GM23338 (cell line): ENCODE data around the gene DPP10. TPM values are rescaled to one million over a fixed set of nuclear protein-coding genes. Genes with fewer than 3 reads are reported as not detected.

Experiments used
- ATAC-seq: fragments of 200-7000 bp; cut with Tn5 transposase; 3 replicates; pipeline ENCODE4 v1.9.1; 2020
- DNase-seq: peaks from one replicate; pipeline ENCODE4 v3.0.0-alpha.2; 2015; ENCODE audit warnings: low spot score
- H2AFZ ChIP-seq: fragments of 200-600 bp; sonication (generic); 2 replicates; pipeline ENCODE4 v1.8.0; 2016; ENCODE audit warnings: antibody characterized with exemption, mild to moderate bottlenecking, moderate library complexity
- H3F3A ChIP-seq: fragments of 200-600 bp; sonication (generic); replicated peaks from 2 replicates; pipeline ENCODE4 v1.8.0; 2017; ENCODE audit warnings: antibody characterized with exemption, mixed run types, low read depth
- H3K27ac ChIP-seq: fragments of 200-600 bp; sonication (generic); 2 replicates; pipeline ENCODE4 v1.6.1; 2016; ENCODE audit warnings: low read depth
- H3K27me3 ChIP-seq: fragments of 200-600 bp; sonication (generic); 2 replicates; pipeline ENCODE4 v1.8.0; 2016; ENCODE audit warnings: mild to moderate bottlenecking, mixed run types, moderate library complexity; ENCODE audit not compliant: insufficient read depth
- H3K36me3 ChIP-seq: fragments of 200-600 bp; sonication (generic); 2 replicates; pipeline ENCODE4 v1.8.0; 2016; ENCODE audit warnings: mild to moderate bottlenecking; ENCODE audit not compliant: insufficient read depth
- H3K4me1 ChIP-seq: fragments of 200-600 bp; sonication (generic); 2 replicates; pipeline ENCODE4 v1.8.0; 2016; ENCODE audit warnings: mild to moderate bottlenecking, moderate library complexity; ENCODE audit not compliant: insufficient read depth
- H3K4me2 ChIP-seq: fragments of 200-600 bp; sonication (generic); 2 replicates; pipeline ENCODE4 v1.7.1; 2017; ENCODE audit warnings: mixed run types
- H3K4me3 ChIP-seq: fragments of 200-600 bp; sonication (generic); 2 replicates; pipeline ENCODE4 v1.6.1; 2016; ENCODE audit warnings: mixed run types
- H3K79me2 ChIP-seq: fragments of 200-600 bp; sonication (generic); replicated peaks from 2 replicates; pipeline ENCODE4 v1.8.0; 2017; ENCODE audit warnings: mild to moderate bottlenecking; ENCODE audit not compliant: insufficient read depth
- H3K9me2 ChIP-seq: fragments of 200-600 bp; sonication (generic); 2 replicates; pipeline ENCODE4 v1.8.0; 2017; ENCODE audit not compliant: insufficient read depth
- H4K20me1 ChIP-seq: fragments of 200-600 bp; sonication (generic); replicated peaks from 2 replicates; pipeline ENCODE4 v1.8.0; 2017; ENCODE audit warnings: mild to moderate bottlenecking; ENCODE audit not compliant: insufficient read depth
- H3K27ac Mint-ChIP-seq: 2 replicates; pipeline ENCODE4 v1.8.0; 2020; ENCODE audit warnings: inconsistent platforms, mild to moderate bottlenecking, moderate library complexity, mixed read lengths
- H3K27me3 Mint-ChIP-seq: 3 replicates; pipeline ENCODE4 v1.8.0; 2022; ENCODE audit warnings: low read depth, mild to moderate bottlenecking, moderate library complexity, mixed read lengths, inconsistent platforms; ENCODE audit not compliant: insufficient read depth, poor library complexity
- H3K36me3 Mint-ChIP-seq: 3 replicates; pipeline ENCODE4 v1.8.0; 2021; ENCODE audit warnings: low read depth, mild to moderate bottlenecking, inconsistent platforms, moderate library complexity, mixed read lengths
- H3K4me1 Mint-ChIP-seq: 3 replicates; pipeline ENCODE4 v1.8.0; 2020; ENCODE audit warnings: mild to moderate bottlenecking, inconsistent platforms, mixed read lengths
- H3K4me3 Mint-ChIP-seq: 3 replicates; pipeline ENCODE4 v1.8.0; 2021; ENCODE audit warnings: moderate library complexity, mild to moderate bottlenecking, inconsistent platforms, mixed read lengths
- H3K9me3 Mint-ChIP-seq: 3 replicates; pipeline ENCODE4 v1.8.0; 2020; ENCODE audit warnings: moderate library complexity, mild to moderate bottlenecking, inconsistent platforms, mixed read lengths
- CREB1 ChIP-seq: fragments of 250-450 bp; sonication (Bioruptor Pico); IDR thresholded peaks from 2 replicates; pipeline ENCODE4 v1.5.0; 2020; ENCODE audit warnings: low read depth, mild to moderate bottlenecking, moderate library complexity
- CTCF ChIP-seq, 2 experiments: fragments of 200-600 bp in 1 of 2; sonication (generic) in 1 of 2; conservative IDR thresholded peaks; 2 replicates each; pipeline versions ENCODE4 v1.5.1 to v1.6.1; 2016 to 2017; ENCODE audit warnings: antibody characterized with exemption in 2 of 2, low read depth in 2 of 2, mild to moderate bottlenecking in 2 of 2, moderate library complexity in 1 of 2
- EZH2 ChIP-seq: fragments of 200-600 bp; sonication (generic); IDR thresholded peaks from one replicate; pipeline ENCODE4 v1.8.0; 2017; ENCODE audit warnings: antibody characterized with exemption, mild to moderate bottlenecking, low read depth; ENCODE audit not compliant: unreplicated experiment
- JUNB ChIP-seq: IDR thresholded peaks from one replicate; pipeline ENCODE4 v1.6.1; 2016; ENCODE audit warnings: antibody characterized with exemption; ENCODE audit not compliant: unreplicated experiment
- NANOG ChIP-seq: IDR thresholded peaks from 2 replicates; pipeline ENCODE4 v1.6.1; 2016; ENCODE audit warnings: antibody characterized with exemption, borderline replicate concordance
- POLR2AphosphoS5 ChIP-seq: IDR thresholded peaks from 2 replicates; pipeline ENCODE4 v1.6.1; 2016; ENCODE audit warnings: antibody characterized with exemption, low read depth
- STAT1 ChIP-seq: IDR thresholded peaks from one replicate; pipeline ENCODE4 v1.6.1; 2016; ENCODE audit warnings: antibody characterized with exemption; ENCODE audit not compliant: unreplicated experiment
- ZNF114 ChIP-seq: fragments of 250-450 bp; sonication (Bioruptor Pico); IDR thresholded peaks from 2 replicates; pipeline ENCODE4 v1.5.0; 2020; ENCODE audit warnings: mild to moderate bottlenecking, moderate library complexity
- ZNF331 ChIP-seq: fragments of 250-450 bp; sonication (Bioruptor Pico); IDR thresholded peaks from 2 replicates; pipeline ENCODE4 v1.5.0; 2020; ENCODE audit warnings: low read depth, mild to moderate bottlenecking, moderate library complexity
- ZNF462 ChIP-seq: fragments of 250-450 bp; sonication (Bioruptor Pico); IDR thresholded peaks from 2 replicates; pipeline ENCODE4 v1.5.0; 2020; ENCODE audit warnings: mild to moderate bottlenecking, moderate library complexity
- polyA plus RNA-seq: library from polyadenylated mRNA; unstranded; fragments of >200 nt; fragmentation: Nextera tagmentation; extraction: Ambion mirVana; gene quantifications from 2 replicates; pipeline ENCODE4 v1.2.1, GENCODE V29; 2016
- total RNA-seq: library from RNA; depleted of rRNA; stranded (reverse); fragments of >200 nt; shearing (Covaris generic); gene quantifications from 2 replicates; pipeline ENCODE4 v1.2.3, GENCODE V29; 2014
- TF ChIP-seq, protein P1 (sequence below): IDR thresholded peaks from one replicate; pipeline ENCODE4 v1.6.1; 2018; ENCODE audit warnings: antibody characterized with exemption; ENCODE audit not compliant: unreplicated experiment

Gene DPP10
- total and polyA plus RNA-seq, 2 experiments from 2014 or later = 3.6 to 14.8 TPM

GRCh38 chr2:115129536-115129935, 687.1 kb downstream of the DPP10 start:
- Histone ChIP-seq H3F3A (no peaks in the 10 kb centered on the region), H3K79me2 (no peaks in the 10 kb centered on the region), H3K36me3 (no peaks in the 10 kb centered on the region), H3K27ac (no peak overlapping the region), H3K4me2 (peak overlapping the region; percentile 13; the same call in 1 of the 2 replicates), H3K27me3 (no peaks in the 10 kb centered on the region), H3K9me2 (peaks cover 6% of the 10 kb centered on the region; the same call in 1 of the 2 replicates), H3K4me1 (peaks cover 29% of the 10 kb centered on the region), H3K4me3 (no peak overlapping the region), H2AFZ (no peak overlapping the region), H4K20me1 (no peaks in the 10 kb centered on the region)
- DNase-seq = peak; percentile 17
- Mint-ChIP-seq H3K9me3 (no peaks in the 10 kb centered on the region; the same call in 1 of the 3 replicates), H3K4me3 (no peak overlapping the region), H3K27ac (peak overlapping the region; percentile 70), H3K4me1 (peaks cover 33% of the 10 kb centered on the region), H3K36me3 (no peaks in the 10 kb centered on the region), H3K27me3 (no peaks in the 10 kb centered on the region)
- ATAC-seq = no peak
- TF ChIP-seq ZNF114 (no peak), ZNF331 (CRISPR knock-in tag) (no peak), EZH2 (no peak), JUNB (no peak), POLR2AphosphoS5 (no peak), CTCF (conservative IDR thresholded peaks at IDR 0.05; ENCODE audit: low read depth in 2 of 2) (no peak), STAT1 (no peak), ZNF462 (CRISPR knock-in tag) (no peak), CREB1 (no peak), NANOG (no peak)
- TF ChIP-seq, protein P1, sequence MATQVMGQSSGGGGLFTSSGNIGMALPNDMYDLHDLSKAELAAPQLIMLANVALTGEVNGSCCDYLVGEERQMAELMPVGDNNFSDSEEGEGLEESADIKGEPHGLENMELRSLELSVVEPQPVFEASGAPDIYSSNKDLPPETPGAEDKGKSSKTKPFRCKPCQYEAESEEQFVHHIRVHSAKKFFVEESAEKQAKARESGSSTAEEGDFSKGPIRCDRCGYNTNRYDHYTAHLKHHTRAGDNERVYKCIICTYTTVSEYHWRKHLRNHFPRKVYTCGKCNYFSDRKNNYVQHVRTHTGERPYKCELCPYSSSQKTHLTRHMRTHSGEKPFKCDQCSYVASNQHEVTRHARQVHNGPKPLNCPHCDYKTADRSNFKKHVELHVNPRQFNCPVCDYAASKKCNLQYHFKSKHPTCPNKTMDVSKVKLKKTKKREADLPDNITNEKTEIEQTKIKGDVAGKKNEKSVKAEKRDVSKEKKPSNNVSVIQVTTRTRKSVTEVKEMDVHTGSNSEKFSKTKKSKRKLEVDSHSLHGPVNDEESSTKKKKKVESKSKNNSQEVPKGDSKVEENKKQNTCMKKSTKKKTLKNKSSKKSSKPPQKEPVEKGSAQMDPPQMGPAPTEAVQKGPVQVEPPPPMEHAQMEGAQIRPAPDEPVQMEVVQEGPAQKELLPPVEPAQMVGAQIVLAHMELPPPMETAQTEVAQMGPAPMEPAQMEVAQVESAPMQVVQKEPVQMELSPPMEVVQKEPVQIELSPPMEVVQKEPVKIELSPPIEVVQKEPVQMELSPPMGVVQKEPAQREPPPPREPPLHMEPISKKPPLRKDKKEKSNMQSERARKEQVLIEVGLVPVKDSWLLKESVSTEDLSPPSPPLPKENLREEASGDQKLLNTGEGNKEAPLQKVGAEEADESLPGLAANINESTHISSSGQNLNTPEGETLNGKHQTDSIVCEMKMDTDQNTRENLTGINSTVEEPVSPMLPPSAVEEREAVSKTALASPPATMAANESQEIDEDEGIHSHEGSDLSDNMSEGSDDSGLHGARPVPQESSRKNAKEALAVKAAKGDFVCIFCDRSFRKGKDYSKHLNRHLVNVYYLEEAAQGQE = no peak
